OCI-LY1 (cell line): ENCODE measurements around the gene DDA1.

ENCODE experiments used
- EZH2 ChIP-seq: fragments of 200-600 bp; sonication (generic), shearing (Covaris generic); IDR thresholded peaks from 2 replicates; pipeline ENCODE4 v1.8.0; 2017; ENCODE audit warnings: borderline replicate concordance, mixed run types, mild to moderate bottlenecking, antibody characterized with exemption, low read length, moderate library complexity, mixed read lengths
- TF ChIP-seq, protein P1 (sequence below): fragments of 200-600 bp; sonication (generic), shearing (Covaris generic); IDR thresholded peaks from 2 replicates; pipeline ENCODE4 v1.5.1; 2017; ENCODE audit warnings: mild to moderate bottlenecking, antibody characterized with exemption, low read length, moderate library complexity, mixed read lengths

DNA sequence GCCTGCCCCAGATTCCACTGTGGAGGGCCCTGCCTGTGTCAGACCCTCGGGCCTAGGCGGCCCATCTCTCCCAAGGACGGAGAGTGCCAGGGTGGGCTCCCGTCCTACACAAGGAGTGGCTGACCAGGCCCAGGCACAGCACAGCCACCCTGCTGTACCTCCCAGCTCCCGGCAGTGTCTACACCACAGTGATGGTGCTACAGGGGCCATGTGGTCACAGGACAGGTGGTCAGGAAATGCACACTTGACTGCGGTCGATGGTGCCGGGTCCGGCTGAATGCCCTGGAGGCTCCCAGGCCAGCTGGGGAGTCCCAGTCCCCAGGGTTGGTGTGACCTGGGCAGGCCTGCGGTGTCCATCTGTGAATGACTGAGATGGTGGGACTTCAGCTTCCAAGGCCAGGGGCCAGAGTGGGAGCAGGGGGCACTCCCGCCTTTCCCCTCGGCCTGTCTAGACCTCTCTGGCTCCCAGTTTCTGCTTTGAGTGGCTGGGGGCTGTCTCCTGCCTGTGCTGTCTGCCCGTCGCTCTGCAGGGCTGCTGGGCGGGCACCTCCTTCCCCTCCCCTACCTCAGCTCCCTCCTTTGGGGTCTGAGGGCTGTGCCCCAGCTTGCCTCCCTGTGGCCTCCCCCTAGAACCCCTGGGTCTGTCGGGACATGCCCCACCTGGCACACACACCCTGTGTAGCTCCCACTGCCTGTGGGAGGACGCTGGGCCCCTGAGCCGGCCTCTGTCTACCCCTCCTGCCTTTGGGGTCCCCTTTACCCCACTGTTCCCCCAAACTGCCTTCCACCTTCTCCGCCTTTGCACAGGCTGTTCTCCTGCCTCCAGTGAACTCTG, 12.5 kb downstream of the DDA1 start:
- TF ChIP-seq, protein P1, sequence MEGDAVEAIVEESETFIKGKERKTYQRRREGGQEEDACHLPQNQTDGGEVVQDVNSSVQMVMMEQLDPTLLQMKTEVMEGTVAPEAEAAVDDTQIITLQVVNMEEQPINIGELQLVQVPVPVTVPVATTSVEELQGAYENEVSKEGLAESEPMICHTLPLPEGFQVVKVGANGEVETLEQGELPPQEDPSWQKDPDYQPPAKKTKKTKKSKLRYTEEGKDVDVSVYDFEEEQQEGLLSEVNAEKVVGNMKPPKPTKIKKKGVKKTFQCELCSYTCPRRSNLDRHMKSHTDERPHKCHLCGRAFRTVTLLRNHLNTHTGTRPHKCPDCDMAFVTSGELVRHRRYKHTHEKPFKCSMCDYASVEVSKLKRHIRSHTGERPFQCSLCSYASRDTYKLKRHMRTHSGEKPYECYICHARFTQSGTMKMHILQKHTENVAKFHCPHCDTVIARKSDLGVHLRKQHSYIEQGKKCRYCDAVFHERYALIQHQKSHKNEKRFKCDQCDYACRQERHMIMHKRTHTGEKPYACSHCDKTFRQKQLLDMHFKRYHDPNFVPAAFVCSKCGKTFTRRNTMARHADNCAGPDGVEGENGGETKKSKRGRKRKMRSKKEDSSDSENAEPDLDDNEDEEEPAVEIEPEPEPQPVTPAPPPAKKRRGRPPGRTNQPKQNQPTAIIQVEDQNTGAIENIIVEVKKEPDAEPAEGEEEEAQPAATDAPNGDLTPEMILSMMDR = no peak
- TF ChIP-seq EZH2 = no peak
